Esophagus squamous epithelium (tissue), 4 donors: Measurements from ENCODE around the gene GABRR2.

Experiments used
- POLR2A ChIP-seq, 4 donors: fragments of 450-650 bp; IDR thresholded peaks; one replicate each; pipeline ENCODE4 v1.6.1; 2017; ENCODE audit warnings: antibody characterized with exemption in 4 of 4, mild to moderate bottlenecking in 4 of 4, moderate library complexity in 3 of 4
- TF ChIP-seq, protein P1 (sequence below), 6 experiments: fragments of 450-650 bp in 4 of 6; fragments of 200-600 bp in 2 of 6; sonication (generic) in 2 of 6; IDR thresholded peaks; one replicate each; pipeline ENCODE4 v1.5.1; 2016 to 2019; ENCODE audit warnings: antibody characterized with exemption in 6 of 6, mild to moderate bottlenecking in 4 of 6, moderate library complexity in 4 of 6

DNA sequence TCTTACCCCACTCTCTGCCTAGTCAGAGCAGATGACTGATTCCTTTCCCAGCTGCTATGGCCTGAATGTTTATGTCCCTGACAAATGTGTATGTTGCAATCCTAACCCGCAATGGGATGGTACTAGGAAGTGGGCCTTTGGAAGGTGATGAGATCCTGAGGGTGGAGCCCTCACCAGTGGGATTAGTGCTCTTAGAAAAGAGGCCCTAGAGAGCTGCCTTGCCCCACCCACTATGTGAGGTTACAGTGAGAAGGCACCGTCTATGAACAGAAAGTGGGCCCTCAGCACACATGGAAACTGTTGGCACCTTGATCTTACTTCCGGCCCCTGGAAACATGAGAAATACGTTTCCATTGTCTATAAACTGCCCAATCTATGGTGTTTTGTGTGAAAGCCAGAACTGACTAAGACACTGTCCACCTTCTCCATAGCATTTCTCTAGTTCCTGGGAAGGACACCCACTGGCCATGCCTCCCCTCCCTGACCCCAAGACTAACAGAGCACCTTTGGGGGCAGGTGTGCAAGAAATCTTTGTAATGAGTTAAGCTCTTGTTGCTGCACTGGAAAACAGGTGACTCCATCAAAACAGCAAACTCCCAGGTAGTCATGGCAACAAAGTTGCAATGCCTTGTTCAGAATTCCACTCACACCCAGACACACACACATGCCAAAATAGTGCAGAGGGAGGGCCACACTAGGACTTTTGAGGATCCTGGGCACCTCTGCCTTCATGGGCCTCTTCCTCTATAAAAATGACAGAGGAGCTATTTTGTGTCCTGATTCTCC lies 16.2 kb downstream of the GABRR2 start:
- TF ChIP-seq, protein P1, sequence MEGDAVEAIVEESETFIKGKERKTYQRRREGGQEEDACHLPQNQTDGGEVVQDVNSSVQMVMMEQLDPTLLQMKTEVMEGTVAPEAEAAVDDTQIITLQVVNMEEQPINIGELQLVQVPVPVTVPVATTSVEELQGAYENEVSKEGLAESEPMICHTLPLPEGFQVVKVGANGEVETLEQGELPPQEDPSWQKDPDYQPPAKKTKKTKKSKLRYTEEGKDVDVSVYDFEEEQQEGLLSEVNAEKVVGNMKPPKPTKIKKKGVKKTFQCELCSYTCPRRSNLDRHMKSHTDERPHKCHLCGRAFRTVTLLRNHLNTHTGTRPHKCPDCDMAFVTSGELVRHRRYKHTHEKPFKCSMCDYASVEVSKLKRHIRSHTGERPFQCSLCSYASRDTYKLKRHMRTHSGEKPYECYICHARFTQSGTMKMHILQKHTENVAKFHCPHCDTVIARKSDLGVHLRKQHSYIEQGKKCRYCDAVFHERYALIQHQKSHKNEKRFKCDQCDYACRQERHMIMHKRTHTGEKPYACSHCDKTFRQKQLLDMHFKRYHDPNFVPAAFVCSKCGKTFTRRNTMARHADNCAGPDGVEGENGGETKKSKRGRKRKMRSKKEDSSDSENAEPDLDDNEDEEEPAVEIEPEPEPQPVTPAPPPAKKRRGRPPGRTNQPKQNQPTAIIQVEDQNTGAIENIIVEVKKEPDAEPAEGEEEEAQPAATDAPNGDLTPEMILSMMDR (IDR thresholded peaks at IDR 0.05), result no peak
- no peak for TF ChIP-seq POLR2A (IDR thresholded peaks at IDR 0.05)
